Activated T-helper 9 cell treated with anti-CD3 and anti-CD28 coated beads, Interleukin-2, amount 50 U/mL, for 16 hours (primary cell): ENCODE results near the gene TNFRSF6B.
"Not testable (repeated sequence)": the region's sequence is repeated elsewhere in the genome, so short reads cannot be mapped to it uniquely, and the experiment has no call there.

Experiments used
- DNase-seq: peaks from one replicate; pipeline ENCODE4 v3.0.0-alpha.2; 2020; ENCODE audit warnings: low read depth

The TNFRSF6B gene, protein sequence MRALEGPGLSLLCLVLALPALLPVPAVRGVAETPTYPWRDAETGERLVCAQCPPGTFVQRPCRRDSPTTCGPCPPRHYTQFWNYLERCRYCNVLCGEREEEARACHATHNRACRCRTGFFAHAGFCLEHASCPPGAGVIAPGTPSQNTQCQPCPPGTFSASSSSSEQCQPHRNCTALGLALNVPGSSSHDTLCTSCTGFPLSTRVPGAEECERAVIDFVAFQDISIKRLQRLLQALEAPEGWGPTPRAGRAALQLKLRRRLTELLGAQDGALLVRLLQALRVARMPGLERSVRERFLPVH

DNA sequence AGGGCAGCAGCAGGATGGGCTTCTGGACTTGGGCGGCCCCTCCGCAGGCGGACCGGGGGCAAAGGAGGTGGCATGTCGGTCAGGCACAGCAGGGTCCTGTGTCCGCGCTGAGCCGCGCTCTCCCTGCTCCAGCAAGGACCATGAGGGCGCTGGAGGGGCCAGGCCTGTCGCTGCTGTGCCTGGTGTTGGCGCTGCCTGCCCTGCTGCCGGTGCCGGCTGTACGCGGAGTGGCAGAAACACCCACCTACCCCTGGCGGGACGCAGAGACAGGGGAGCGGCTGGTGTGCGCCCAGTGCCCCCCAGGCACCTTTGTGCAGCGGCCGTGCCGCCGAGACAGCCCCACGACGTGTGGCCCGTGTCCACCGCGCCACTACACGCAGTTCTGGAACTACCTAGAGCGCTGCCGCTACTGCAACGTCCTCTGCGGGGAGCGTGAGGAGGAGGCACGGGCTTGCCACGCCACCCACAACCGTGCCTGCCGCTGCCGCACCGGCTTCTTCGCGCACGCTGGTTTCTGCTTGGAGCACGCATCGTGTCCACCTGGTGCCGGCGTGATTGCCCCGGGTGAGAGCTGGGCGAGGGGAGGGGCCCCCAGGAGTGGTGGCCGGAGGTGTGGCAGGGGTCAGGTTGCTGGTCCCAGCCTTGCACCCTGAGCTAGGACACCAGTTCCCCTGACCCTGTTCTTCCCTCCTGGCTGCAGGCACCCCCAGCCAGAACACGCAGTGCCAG is at the start of gene TNFRSF6B:
Gene TNFRSF6B (plus strand): TSS at position 25 of the 729 bp plus-strand sequence. CDS start 116 bp downstream, at position 141.
- DNase-seq: no peak

GRCh38 chr20:63648190-63648589 is 48.3 kb upstream of the TNFRSF6B start:
- DNase-seq: no peak

DNA sequence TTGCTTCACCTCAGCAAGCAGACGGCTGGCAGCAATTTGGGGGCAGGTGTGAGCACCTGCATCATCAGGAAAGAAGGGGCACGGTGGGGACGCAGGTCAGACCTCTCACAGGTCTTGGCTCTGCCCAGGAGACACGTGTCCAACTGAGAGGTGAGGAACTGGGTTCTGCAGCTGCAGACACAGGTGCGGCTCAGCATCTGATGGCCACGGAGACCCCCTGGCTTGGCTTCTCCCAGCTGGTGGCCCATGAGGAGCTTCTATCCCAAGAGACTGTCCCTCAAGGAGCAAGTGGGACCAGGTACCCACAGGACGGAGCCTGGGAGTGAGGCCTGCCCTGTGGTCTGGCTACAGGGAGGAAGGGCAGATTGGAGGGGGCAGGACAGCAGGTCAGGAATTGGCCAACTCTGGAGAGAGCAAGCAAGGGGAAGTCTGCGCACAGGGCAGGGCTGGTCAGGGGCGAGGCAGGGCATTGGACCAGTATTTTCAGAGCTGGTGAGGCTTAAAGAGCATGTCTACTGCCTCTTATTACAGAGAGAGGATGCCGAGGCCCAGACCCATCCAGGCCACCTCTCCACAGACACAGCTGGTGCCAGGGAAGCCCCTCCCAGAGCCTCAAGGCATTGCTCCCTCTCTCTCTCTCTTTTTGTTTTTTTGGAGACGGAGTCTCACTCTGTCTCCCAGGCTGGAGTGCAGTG is 47.4 kb upstream of the TNFRSF6B start:
- DNase-seq: no peak

- not testable (repeated sequence) for DNase-seq
These were observed 46.0 kb upstream of the TNFRSF6B start for GRCh38 chr20:63650486-63650885.

DNA sequence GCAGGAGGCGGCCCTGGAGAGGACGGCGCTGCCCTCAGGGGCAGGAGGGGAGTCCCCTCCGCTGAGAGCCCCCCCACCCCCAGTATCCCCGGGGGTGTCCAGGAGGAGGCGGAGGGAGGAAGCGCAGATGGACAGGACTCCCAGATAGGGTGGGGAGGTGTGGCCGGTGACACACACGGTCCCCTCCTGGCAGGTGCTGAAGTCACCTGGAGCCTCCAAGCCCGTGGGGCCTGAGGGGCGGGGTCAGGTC is 44.6 kb upstream of the TNFRSF6B start:
- DNase-seq: no peak

DNA sequence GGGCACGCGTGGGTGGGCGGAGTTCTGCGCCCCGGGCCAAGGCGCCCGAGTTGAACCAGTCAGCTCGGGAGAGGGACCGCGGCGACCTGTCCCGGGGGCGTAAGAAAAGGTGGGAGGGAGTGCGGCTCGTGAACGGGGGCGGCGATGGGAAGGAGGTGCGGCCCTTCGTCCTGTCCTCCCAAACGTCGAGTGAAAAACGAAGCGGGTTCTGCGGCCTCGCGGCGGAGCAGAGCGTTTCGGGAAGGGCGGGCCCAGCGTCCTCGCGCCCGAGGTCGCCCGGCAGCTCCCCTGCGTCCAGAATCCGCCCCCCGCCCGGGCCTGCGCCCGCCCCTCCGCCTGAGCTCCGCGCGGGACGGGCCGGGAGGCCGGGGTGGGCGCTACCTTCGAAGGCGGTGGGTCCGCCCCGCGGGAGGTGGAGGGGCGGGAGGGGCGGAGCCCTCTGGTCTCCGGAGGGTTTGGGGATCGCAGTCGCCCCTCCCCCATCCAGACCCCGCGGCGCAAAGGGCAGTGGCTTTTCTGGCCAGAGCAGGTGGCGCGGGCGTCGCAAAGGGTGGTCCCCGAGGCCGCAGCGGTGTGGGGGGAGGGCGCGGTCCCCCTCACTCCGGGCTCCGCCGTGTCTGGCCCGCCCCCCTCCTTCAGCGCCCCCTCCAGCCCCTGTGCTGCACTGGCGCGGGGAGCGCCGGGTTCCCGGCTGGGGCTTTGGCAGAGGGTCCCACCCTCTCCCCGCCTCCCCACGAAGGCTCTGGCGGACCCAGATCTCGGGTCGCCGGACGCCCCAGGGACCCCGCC is 44.1 kb upstream of the TNFRSF6B start:
- DNase-seq: no peak

DNA sequence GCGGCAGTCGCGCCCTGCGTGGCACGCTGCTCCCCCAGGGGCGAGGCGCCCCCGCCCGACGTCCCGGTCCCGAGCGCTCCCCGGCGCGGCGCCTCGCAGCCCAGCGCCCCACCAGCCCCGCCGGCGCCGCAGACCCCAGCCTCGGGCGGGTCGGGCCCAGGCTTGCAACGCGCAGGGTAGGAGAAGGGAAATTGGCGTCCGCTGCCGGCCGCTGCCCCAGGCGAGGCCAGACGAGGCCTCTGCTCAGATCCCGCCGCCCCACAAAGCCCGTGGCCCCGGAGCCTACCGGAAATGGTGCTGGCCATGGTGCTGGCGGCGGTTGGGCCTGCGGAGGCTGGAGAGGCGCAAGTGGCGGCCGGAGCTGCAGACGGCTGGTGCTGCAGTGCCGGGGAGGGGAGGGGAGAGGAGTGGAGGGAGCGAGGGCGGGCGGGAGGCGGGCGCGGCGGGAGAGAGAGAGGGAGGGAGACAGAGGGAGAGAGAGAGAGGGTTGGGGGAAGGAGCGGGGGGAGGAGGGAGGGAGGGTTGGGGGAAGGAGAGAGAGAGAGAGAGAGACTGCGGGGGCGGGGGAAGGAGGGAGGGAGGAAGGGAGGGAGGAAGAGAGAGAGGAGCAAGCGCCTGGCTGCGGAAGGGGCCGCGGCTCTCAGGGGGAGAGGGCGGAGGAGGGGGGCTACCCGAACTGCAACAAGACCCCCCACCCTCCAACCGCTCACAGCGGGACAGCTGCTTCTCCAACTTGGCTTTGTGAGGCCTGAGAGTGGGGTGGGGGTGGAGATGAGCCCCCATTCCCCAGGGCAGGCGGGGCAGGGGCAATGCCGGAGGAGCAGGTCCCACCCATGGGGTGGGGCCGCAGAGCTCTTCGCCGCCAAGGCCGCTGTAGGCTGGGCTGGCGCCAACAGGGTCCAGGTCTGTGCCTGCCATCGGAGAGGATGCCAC is 43.1 kb upstream of the TNFRSF6B start, which contains the start of gene STMN3:
Gene STMN3 (minus strand): TSS at position 384 of the 933 bp plus-strand sequence. CDS start 79 bp downstream, at position 305.
- DNase-seq: peak; percentile 53

GRCh38 chr20:63653974-63654668 is 42.3 kb upstream of the TNFRSF6B start:
- DNase-seq: no peak

DNA sequence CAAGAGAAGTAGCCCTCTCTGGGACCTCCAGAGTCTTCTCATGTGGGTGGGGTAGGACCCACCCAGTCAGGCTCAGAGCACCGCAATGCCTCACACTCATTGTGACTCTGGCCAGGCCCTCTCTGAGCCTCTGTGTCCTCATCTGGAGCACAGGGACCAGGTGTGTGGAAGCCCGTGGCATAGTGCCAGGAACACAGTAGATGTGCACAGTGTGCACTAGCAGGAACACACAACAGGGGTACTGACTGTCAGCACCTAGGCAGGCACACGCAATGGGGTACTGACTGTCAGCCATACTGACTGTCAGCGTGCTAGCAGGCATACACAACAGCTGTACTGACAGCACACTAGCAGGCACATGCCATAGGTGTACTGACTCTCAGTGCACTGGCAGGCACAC is 41.2 kb upstream of the TNFRSF6B start:
- no peak for DNase-seq

DNA sequence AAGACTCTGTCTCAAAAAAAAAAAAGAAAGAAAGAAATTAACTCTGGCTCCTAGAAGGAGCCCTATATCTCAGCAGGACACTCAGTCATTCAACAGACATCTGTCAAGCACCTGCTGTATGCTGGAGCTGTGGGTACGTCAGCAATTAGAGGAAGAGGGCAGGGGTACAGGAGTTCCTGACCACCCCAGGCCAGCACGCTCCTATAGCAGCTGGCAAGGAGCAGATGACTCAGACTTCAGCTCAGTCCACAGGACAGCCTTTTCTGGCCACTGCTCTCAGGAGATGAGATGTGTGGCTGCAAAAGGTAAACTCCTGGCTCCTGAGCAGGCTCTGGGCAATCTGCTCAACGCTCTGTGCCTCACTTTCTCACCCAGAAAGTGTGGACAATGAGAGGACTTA is 40.0 kb upstream of the TNFRSF6B start:
- DNase-seq: no peak

DNA sequence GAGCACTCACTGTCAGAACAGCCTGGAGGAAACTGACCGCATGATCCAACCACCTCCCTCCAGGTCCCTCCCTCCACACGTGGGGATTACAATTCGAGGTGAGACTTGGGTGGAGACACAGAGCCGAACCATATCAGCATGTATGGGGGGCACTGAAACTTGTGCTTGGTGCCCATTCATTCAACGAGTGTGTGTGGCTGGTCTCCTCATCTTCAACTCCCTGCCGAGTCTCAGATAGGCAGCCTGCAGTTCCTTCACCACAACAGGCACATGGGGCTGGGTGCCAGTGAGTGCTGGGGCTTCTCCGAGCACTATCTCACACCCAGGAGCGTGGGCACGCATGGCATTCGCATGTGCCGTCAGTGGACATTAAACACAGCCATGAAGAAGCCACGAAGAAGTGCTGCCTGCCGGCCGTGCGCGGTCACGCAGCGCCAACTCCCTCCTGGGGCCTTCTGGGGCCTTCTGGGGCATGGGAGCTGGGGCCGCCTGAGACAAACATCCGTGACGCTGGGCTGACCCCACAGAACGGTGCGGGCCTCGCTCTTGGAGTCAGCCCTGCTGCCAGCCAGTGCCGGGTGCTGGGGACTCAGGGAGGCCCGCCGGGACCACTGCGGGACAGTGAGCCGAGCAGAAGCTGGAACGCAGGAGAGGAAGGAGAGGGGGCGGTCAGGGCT is 39.1 kb upstream of the TNFRSF6B start:
- DNase-seq: no peak

- DNase-seq: peak; percentile 81
These were observed 38.3 kb upstream of the TNFRSF6B start, which contains the start of gene RTEL1 for GRCh38 chr20:63657937-63658748. Gene RTEL1, plus strand, starts transcription at chr20:63658312. Its CDS starts 1,091 bp downstream, at chr20:63659403.

GRCh38 chr20:63658749-63659187 is 37.7 kb upstream of the TNFRSF6B start:
- DNase-seq: no peak

- no peak for DNase-seq
These were observed 37.1 kb upstream of the TNFRSF6B start for GRCh38 chr20:63659370-63659769.

GRCh38 chr20:63660174-63660573 is 36.3 kb upstream of the TNFRSF6B start:
- not testable (repeated sequence) for DNase-seq

- DNase-seq: no peak
These were observed 35.8 kb upstream of the TNFRSF6B start for GRCh38 chr20:63660622-63661021.

DNA sequence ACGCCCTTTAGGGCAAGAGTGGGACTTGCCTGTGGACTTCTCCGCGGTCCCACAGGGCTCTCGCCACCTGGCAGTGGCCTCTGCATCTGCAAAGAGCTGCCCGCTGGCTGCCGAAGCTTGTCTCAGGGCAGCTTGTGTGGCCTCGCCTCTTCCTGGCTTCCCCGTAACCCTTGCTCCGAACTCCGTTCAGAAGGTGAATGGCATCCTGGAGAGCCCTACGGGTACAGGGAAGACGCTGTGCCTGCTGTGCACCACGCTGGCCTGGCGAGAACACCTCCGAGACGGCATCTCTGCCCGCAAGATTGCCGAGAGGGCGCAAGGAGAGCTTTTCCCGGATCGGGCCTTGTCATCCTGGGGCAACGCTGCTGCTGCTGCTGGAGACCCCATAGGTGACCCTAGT is 35.3 kb upstream of the TNFRSF6B start:
- no peak for DNase-seq

- no peak for DNase-seq
These were observed 34.3 kb upstream of the TNFRSF6B start for GRCh38 chr20:63661959-63662812.
